GM12878 (cell line): ENCODE data around the gene LMO7. TPM values are rescaled to one million over a fixed set of nuclear protein-coding genes. Genes with fewer than 3 reads are reported as not detected.

Experiments used
- CHD1 ChIP-seq: IDR thresholded peaks from 2 replicates; pipeline ENCODE4 v1.6.1; 2012; ENCODE audit warnings: low read depth, low read length, improper control_type of control experiment
- EZH2 ChIP-seq: IDR thresholded peaks from 2 replicates; pipeline ENCODE4 v1.6.1; 2012; ENCODE audit warnings: low read depth, mild to moderate bottlenecking, control low read depth, inconsistent platforms, low read length, borderline replicate concordance; ENCODE audit not compliant: control insufficient read depth
- FOXM1 ChIP-seq: IDR thresholded peaks from 2 replicates; pipeline ENCODE4 v1.6.1; 2012; ENCODE audit warnings: low read depth, mild to moderate bottlenecking, inconsistent platforms, low read length, moderate library complexity
- GABPA ChIP-seq: IDR thresholded peaks from 2 replicates; pipeline ENCODE4 v1.6.1; 2014; ENCODE audit warnings: antibody characterized with exemption, low read depth, mild to moderate bottlenecking, inconsistent platforms
- GATAD2B ChIP-seq: fragments of 450-650 bp; conservative IDR thresholded peaks from 2 replicates; pipeline ENCODE4 v1.6.1; 2017; ENCODE audit warnings: low read depth, mild to moderate bottlenecking, moderate library complexity
- HDAC2 ChIP-seq: fragments of 200-600 bp; sonication (generic); IDR thresholded peaks from 2 replicates; pipeline ENCODE4 v1.6.1; 2017
- IKZF1 ChIP-seq: fragments of 450-650 bp; conservative IDR thresholded peaks from 2 replicates; pipeline ENCODE4 v1.6.1; 2017; ENCODE audit warnings: antibody characterized with exemption, mild to moderate bottlenecking
- LARP7 ChIP-seq: fragments of 450-650 bp; IDR thresholded peaks from 2 replicates; pipeline ENCODE4 v1.6.1; 2017; ENCODE audit warnings: mild to moderate bottlenecking
- NFXL1 ChIP-seq: fragments of 450-650 bp; IDR thresholded peaks from 2 replicates; pipeline ENCODE4 v1.6.1; 2017; ENCODE audit warnings: antibody characterized with exemption, mild to moderate bottlenecking, borderline replicate concordance
- NR2F1 ChIP-seq: fragments of 450-650 bp; conservative IDR thresholded peaks from 2 replicates; pipeline ENCODE4 v1.6.1; 2017; ENCODE audit warnings: mild to moderate bottlenecking
- RCOR1 ChIP-seq: conservative IDR thresholded peaks from 2 replicates; pipeline ENCODE4 v1.6.1; 2012; ENCODE audit warnings: low read depth, low read length, improper control_type of control experiment
- TCF12 ChIP-seq: IDR thresholded peaks from 2 replicates; pipeline ENCODE4 v1.6.1; 2011; ENCODE audit warnings: low read depth, mild to moderate bottlenecking, low read length
- YY1 ChIP-seq: IDR thresholded peaks from 2 replicates; pipeline ENCODE4 v1.6.1; 2011; ENCODE audit warnings: low read depth, mild to moderate bottlenecking, low read length
- ZNF217 ChIP-seq: fragments of 450-650 bp; IDR thresholded peaks from 2 replicates; pipeline ENCODE4 v1.6.1; 2017; ENCODE audit warnings: antibody characterized with exemption, mild to moderate bottlenecking
- polyA plus RNA-seq, 11 experiments: library from polyadenylated mRNA; depleted of rRNA in 4 of 11; unstranded in 6 of 11; stranded (reverse) in 5 of 11; fragments of >200 nt; fragmentation: Nextera tagmentation in 4 of 11; fragmentation: Illumina TruSeq in 1 of 11; extraction: Ambion mirVana in 4 of 11; extraction: Trizol in 1 of 11; gene quantifications; 1 replicate in 1 of 11; 2 replicates in 10 of 11; pipeline versions ENCODE4 v1.2.1 to v1.2.3, GENCODE V29; 2011 to 2016; ENCODE audit warnings: inconsistent platforms in 2 of 11, missing spikeins in 2 of 11, low read depth in 1 of 11
- total RNA-seq, 4 experiments: library from RNA; depleted of rRNA in 3 of 4; stranded (reverse); fragments of >200 nt in 3 of 4; fragmentation: Illumina TruSeq in 1 of 4; extraction: Trizol in 1 of 4; gene quantifications; 2 replicates each; pipeline versions ENCODE4 v1.2.1 to v1.2.3, GENCODE V29; 2013 to 2021
- TF ChIP-seq, protein P1 (sequence below), 3 experiments: IDR thresholded peaks in 2 of 3; conservative IDR thresholded peaks in 1 of 3; 2 replicates each; pipeline ENCODE4 v1.5.1; 2011; ENCODE audit warnings: low read depth in 3 of 3, low read length in 3 of 3, mild to moderate bottlenecking in 3 of 3, control low read depth in 2 of 3, moderate library complexity in 2 of 3, inconsistent platforms in 1 of 3, mixed read lengths in 1 of 3; ENCODE audit not compliant: control insufficient read depth in 2 of 3, insufficient read depth in 1 of 3; ENCODE audit errors: extremely low read depth in 1 of 3
- TF ChIP-seq, protein P2 (sequence below): fragments of 450-650 bp; formaldehyde crosslinking; IDR thresholded peaks from 2 replicates; pipeline ENCODE4 v1.4.0; 2020; ENCODE audit warnings: mild to moderate bottlenecking, moderate library complexity
- TF ChIP-seq, protein P3 (sequence below): IDR thresholded peaks from 2 replicates; pipeline ENCODE4 v1.6.1; 2012; ENCODE audit warnings: low read length, inconsistent platforms
- TF ChIP-seq, protein P4 (sequence below): fragments of 150-350 bp; IDR thresholded peaks from 2 replicates; pipeline ENCODE4 v1.6.1; 2016; ENCODE audit warnings: low read depth, low read length
- TF ChIP-seq, protein P5 (sequence below): IDR thresholded peaks from 2 replicates; pipeline ENCODE4 v1.6.1; 2011; ENCODE audit warnings: borderline replicate concordance, low read depth, mild to moderate bottlenecking, moderate library complexity, low read length; ENCODE audit not compliant: insufficient read depth, poor library complexity, severe bottlenecking

LMO7 gene
- total and polyA plus RNA-seq, 10 of the 15 experiments (the other 5 are each of a cell fraction or from before 2014, with no cell fraction given), result 8.5 to 67.8 (median 36.8) TPM

- TF ChIP-seq, protein P1, sequence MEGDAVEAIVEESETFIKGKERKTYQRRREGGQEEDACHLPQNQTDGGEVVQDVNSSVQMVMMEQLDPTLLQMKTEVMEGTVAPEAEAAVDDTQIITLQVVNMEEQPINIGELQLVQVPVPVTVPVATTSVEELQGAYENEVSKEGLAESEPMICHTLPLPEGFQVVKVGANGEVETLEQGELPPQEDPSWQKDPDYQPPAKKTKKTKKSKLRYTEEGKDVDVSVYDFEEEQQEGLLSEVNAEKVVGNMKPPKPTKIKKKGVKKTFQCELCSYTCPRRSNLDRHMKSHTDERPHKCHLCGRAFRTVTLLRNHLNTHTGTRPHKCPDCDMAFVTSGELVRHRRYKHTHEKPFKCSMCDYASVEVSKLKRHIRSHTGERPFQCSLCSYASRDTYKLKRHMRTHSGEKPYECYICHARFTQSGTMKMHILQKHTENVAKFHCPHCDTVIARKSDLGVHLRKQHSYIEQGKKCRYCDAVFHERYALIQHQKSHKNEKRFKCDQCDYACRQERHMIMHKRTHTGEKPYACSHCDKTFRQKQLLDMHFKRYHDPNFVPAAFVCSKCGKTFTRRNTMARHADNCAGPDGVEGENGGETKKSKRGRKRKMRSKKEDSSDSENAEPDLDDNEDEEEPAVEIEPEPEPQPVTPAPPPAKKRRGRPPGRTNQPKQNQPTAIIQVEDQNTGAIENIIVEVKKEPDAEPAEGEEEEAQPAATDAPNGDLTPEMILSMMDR (IDR thresholded peaks at IDR 0.05 in 2 of 3, conservative IDR thresholded peaks at IDR 0.05 in 1 of 3; ENCODE audit: control insufficient read depth in 2 of 3, extremely low read depth in 1 of 3, insufficient read depth in 1 of 3, low read depth in 3 of 3, low read length in 3 of 3), result no peak
- TF ChIP-seq ZNF217, result no peak
- no peak for TF ChIP-seq GABPA
- no peak for TF ChIP-seq EZH2
- TF ChIP-seq, protein P2, sequence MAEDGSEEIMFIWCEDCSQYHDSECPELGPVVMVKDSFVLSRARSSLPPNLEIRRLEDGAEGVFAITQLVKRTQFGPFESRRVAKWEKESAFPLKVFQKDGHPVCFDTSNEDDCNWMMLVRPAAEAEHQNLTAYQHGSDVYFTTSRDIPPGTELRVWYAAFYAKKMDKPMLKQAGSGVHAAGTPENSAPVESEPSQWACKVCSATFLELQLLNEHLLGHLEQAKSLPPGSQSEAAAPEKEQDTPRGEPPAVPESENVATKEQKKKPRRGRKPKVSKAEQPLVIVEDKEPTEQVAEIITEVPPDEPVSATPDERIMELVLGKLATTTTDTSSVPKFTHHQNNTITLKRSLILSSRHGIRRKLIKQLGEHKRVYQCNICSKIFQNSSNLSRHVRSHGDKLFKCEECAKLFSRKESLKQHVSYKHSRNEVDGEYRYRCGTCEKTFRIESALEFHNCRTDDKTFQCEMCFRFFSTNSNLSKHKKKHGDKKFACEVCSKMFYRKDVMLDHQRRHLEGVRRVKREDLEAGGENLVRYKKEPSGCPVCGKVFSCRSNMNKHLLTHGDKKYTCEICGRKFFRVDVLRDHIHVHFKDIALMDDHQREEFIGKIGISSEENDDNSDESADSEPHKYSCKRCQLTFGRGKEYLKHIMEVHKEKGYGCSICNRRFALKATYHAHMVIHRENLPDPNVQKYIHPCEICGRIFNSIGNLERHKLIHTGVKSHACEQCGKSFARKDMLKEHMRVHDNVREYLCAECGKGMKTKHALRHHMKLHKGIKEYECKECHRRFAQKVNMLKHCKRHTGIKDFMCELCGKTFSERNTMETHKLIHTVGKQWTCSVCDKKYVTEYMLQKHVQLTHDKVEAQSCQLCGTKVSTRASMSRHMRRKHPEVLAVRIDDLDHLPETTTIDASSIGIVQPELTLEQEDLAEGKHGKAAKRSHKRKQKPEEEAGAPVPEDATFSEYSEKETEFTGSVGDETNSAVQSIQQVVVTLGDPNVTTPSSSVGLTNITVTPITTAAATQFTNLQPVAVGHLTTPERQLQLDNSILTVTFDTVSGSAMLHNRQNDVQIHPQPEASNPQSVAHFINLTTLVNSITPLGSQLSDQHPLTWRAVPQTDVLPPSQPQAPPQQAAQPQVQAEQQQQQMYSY, result no peak
- TF ChIP-seq GATAD2B, result peak; percentile 55
- TF ChIP-seq, protein P3, sequence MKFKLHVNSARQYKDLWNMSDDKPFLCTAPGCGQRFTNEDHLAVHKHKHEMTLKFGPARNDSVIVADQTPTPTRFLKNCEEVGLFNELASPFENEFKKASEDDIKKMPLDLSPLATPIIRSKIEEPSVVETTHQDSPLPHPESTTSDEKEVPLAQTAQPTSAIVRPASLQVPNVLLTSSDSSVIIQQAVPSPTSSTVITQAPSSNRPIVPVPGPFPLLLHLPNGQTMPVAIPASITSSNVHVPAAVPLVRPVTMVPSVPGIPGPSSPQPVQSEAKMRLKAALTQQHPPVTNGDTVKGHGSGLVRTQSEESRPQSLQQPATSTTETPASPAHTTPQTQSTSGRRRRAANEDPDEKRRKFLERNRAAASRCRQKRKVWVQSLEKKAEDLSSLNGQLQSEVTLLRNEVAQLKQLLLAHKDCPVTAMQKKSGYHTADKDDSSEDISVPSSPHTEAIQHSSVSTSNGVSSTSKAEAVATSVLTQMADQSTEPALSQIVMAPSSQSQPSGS, result no peak
- TF ChIP-seq NR2F1, result peak; percentile 70; the same call in 1 of the 2 replicates
- no peak for TF ChIP-seq HDAC2
- TF ChIP-seq TCF12, result 0 out of 2 replicates have a peak, but pooled peaks have one; percentile 33
- no peak for TF ChIP-seq CHD1
- TF ChIP-seq, protein P4, sequence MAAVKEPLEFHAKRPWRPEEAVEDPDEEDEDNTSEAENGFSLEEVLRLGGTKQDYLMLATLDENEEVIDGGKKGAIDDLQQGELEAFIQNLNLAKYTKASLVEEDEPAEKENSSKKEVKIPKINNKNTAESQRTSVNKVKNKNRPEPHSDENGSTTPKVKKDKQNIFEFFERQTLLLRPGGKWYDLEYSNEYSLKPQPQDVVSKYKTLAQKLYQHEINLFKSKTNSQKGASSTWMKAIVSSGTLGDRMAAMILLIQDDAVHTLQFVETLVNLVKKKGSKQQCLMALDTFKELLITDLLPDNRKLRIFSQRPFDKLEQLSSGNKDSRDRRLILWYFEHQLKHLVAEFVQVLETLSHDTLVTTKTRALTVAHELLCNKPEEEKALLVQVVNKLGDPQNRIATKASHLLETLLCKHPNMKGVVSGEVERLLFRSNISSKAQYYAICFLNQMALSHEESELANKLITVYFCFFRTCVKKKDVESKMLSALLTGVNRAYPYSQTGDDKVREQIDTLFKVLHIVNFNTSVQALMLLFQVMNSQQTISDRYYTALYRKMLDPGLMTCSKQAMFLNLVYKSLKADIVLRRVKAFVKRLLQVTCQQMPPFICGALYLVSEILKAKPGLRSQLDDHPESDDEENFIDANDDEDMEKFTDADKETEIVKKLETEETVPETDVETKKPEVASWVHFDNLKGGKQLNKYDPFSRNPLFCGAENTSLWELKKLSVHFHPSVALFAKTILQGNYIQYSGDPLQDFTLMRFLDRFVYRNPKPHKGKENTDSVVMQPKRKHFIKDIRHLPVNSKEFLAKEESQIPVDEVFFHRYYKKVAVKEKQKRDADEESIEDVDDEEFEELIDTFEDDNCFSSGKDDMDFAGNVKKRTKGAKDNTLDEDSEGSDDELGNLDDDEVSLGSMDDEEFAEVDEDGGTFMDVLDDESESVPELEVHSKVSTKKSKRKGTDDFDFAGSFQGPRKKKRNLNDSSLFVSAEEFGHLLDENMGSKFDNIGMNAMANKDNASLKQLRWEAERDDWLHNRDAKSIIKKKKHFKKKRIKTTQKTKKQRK, result no peak
- TF ChIP-seq LARP7, result 0 out of 2 replicates have a peak, but pooled peaks have one; percentile 30
- no peak for TF ChIP-seq RCOR1
- TF ChIP-seq, protein P5, sequence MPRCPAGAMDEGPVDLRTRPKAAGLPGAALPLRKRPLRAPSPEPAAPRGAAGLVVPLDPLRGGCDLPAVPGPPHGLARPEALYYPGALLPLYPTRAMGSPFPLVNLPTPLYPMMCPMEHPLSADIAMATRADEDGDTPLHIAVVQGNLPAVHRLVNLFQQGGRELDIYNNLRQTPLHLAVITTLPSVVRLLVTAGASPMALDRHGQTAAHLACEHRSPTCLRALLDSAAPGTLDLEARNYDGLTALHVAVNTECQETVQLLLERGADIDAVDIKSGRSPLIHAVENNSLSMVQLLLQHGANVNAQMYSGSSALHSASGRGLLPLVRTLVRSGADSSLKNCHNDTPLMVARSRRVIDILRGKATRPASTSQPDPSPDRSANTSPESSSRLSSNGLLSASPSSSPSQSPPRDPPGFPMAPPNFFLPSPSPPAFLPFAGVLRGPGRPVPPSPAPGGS, result no peak
- TF ChIP-seq FOXM1, result no peak
- peak; percentile 51; the same call in 1 of the 2 replicates for TF ChIP-seq IKZF1
- no peak for TF ChIP-seq YY1
- no peak for TF ChIP-seq NFXL1
Measured at GRCh38 chr13:75635828-75636435, at the start of gene LMO7 (continued).
